ENCODE measurements around the gene SAMD7. TPM values are rescaled to one million over a fixed set of nuclear protein-coding genes. Genes with fewer than 3 reads are reported as not detected.

Gene SAMD7, protein sequence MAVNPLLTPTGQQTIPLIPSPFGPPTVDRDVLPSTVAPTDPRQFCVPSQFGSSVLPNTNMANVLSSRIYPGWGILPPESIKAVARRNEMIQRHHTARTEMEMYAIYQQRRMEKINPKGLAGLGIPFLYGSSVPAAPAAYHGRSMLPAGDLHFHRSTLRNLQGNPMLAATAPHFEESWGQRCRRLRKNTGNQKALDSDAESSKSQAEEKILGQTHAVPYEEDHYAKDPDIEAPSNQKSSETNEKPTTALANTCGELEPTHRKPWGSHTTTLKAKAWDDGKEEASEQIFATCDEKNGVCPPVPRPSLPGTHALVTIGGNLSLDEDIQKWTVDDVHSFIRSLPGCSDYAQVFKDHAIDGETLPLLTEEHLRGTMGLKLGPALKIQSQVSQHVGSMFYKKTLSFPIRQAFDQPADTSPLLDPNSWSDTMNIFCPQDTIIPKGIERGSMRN
- total RNA-seq = not detected

DNA sequence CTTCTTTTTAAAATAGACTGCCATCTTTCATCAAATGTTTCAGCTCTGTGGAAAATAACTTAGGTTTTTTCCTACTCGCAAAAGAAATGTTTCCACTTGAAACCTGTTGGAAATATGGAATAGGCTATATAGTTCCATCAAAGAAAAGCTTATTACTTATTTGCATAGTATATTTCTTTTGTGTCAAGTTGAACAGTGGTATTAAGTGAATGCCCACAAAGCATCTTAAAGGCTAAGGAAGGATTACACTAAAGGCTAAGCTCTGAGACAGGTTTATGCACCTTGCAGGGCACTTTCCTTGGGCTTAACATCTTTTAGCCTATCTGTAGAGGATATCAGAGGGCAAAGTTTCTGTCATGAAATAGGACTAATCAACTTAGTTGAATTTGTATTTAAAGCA, at the start of gene SAMD7:
Gene SAMD7 (plus strand): TSS at position 301 of the 400 bp plus-strand sequence. CDS start 7,927 bp downstream, outside the sequence.
- DNase-seq = no peak

DNA sequence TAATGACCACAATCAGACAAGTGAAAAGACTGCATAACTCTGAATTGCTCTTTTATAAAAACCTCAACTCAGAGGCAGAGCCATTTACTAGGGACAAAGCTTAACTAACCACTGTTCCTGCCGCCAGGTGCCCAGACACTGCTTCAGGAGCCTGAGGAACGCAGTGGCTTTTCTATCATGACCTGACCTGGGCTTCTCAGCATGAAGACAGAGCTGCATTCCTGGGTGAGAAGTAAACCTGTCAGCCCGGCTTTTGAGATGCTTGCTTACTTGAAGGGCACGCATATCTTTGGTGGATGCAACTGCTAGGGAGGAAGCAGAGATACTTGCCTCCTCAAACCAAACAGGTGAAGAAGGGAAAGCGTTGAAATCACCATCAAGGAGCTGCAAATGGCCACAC, 49.5 kb upstream of the SAMD7 start:
- DNase-seq = no peak

DNA sequence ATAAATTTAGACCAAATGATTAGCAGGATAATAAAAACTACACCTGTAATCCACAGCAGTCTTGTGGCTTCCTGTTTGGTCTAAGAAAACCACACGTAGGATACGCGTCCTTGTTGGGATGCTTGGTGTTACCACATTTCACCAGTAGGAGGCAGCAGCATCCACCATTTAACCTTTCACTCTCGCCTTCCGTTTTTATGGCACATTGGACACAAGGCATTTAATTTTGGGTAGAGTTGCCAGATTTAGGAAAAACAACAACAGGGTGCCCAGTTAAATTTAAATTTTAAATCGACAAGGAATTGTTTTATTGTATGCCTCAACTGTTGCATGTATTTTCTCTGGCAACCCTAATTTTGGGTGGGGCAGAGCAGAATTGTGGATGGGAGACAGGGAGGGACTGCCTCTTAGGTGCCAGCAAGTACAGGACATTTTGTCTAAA, 47.9 kb upstream of the SAMD7 start:
- peak; percentile 16 for DNase-seq

DNA sequence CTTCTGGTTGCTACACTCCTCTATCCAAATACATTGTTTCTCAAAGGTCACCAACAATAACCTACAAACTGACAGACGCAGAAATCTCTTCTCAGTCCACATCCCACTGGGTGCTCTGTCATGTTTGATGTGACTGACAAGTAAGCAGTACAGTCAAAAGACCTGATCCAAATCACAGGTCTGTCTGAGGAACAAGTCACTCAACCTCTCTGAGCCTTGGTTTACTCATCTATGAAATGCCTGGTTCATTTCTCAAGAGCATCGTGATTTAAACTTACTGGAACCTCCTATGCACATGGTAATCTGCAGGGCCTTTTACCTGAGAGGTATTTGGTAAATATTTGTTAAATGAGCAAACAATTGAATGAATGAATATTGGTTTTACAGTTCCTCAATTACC, 47.1 kb upstream of the SAMD7 start:
- no peak for DNase-seq

DNA sequence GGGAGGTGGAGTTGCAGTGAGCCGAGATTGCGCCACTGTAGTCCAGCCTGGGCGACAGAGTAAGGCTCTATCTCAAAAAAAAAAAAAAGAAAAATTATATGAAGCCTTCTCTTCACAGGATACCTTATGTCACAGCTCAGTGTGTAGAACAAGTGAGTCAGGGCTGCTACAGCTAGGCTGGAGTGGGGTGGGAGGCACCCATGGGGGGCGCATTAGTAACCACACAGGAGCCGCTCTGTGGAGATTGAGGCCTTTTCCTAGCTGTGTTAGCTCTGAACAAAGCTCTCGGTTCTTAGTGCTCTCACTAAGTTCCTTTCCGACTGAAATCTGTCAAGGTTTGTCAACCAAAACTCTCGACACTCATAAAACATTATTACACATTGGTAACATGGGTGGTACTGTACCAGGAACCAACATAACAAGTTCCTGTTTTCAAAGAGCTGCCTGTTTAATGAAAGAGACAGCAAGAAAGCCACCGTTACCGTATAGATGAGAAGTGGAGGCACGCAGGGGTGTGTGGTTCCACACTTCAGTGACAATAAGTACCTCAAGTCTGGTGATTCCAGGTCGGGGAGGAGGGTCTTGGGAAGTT, 46.1 kb upstream of the SAMD7 start:
- no peak for DNase-seq

DNA sequence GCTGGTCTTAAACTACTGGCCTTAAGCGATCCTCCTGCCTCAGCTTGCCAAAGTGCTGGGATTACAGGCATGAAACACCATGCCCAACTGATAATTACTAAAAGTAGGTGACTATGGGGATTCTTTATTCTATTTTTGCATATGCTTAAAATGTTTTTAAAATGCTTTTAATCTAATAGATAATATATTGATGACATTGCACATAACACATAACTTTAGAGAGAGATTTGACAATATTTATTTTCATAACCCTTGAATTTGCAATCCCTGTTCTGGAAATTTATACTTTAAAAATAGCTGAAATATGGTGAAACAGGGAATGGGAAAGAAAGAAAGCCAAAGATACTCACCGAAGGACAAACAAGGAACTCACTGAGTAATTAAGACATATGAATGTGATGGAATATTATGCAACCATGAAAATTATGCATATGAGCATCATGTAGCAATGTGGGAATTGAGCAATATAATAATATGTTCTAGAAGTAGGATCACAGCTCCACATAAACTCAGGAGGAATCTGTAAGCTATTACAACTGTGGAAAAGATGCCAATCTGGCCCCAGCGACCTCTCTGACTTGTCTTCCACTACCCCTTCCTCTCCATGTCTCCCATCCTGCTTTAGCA, 43.7 kb upstream of the SAMD7 start:
- DNase-seq = no peak

DNA sequence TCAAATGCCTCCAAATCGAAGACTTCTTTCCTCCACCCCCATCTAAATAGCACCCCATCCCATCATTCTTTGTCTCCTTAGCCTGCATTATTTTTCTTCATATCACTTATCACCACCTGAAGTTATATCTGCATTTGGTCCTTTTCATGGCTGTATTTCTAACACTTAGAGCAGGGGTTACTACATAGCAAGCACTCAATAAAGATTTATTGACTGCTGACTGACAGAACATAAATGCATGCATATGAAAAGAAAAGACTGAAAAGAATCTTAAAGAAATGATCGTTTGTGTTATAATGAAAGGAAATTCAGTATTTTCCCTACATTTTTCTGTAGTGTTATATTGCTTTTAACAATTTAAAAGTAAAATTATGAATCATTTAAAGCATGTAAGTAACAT, 43.0 kb upstream of the SAMD7 start:
- no peak for DNase-seq

DNA sequence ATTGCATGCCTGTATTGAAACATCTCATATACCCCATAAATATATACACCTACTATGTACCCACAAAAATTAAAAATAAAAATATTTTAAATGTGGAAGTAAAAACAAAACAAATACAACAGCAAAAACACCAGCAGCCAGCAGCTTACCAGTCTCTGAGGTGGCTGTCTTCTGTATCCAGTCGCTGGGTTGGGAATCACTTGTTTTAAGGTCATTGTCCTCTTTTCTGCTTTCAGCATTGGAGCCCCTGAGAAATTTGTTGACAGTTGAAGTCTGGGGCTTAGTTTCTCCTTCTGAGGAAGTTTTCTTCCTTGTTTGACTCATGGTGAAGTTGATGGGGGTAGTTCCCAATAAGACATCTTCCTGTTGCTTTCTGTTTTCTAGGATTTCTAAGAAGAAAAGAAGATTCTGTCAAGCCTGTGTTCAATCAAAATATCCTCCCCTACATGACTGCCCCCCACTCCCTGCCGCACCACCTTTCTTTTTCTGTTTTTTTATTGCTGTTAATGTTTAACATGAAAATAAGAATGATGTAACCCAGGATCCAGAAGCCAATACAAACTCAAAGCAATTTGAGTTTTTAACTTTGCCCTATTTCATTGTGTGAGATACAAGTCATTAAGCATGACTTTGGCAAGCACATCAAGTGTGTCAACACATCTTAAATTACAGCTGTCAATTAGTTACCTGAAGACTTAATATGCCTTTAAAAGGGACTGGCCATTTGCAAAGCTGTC, 41.7 kb upstream of the SAMD7 start, which contains the start of gene LRRC31:
Gene LRRC31 (minus strand): TSS at position 452 of the 737 bp plus-strand sequence. CDS start 128 bp downstream, at position 324.
- no peak for DNase-seq

DNA sequence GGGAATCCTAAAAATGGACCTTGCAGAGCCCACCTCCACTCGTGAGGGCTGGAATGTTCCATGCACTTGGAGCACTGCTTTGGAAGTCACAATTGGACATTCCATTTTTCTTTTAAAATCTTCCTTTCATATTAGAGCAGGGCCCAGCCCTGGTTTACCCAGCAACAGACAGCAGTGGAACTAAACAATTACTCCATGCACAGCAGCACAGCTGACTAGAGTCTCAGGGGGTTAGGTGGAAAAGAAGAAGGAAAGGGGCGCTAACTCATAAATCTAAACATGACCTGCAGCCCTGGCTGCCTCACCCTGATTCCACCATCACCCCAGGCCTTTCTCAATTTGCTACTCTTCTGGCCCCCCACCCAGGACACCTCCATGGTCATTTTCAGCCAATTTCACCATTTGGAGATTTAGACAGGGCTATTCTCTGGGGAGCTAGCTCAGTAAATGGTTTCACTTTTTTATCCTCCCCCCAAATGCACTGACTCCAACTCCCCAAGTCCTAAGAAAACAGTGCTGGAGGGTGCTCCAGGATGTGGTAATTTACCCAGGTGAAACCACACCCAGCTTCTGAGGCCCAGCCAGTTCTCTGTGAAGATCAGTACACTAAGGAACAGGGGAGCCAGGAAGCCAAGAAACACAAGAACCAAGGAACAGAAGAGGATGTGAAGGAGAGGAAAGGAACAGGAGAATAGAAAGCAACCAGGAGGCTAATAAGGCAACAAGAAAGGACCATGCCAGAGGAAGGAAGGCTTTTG, 40.1 kb upstream of the SAMD7 start:
- DNase-seq = no peak

DNA sequence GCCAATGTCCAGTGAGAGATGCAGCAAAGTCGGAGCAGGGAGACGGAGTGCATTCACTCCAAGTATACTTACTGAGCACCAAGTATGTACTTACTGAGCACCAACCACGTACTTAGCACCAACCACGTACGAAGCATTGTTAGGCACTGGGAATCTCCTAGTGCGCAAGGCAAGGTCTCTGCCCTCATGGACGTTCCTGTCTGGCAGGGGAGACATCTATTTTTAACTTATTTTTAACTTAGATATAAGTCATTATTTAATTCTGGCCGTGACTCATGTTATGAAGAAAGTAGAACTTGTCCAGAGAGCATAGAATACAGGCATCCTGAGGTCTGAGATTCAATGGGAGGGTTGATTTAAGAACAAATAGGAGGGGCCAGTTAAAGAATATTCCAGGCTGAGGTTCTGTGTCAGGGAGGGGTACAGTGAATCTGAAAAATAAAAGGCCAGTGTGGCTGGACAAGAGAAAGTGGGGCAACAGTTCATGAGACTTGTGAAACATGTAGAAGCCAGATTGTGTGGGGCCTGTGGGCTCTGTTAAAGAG, 32.3 kb upstream of the SAMD7 start:
- no peak for DNase-seq

DNA sequence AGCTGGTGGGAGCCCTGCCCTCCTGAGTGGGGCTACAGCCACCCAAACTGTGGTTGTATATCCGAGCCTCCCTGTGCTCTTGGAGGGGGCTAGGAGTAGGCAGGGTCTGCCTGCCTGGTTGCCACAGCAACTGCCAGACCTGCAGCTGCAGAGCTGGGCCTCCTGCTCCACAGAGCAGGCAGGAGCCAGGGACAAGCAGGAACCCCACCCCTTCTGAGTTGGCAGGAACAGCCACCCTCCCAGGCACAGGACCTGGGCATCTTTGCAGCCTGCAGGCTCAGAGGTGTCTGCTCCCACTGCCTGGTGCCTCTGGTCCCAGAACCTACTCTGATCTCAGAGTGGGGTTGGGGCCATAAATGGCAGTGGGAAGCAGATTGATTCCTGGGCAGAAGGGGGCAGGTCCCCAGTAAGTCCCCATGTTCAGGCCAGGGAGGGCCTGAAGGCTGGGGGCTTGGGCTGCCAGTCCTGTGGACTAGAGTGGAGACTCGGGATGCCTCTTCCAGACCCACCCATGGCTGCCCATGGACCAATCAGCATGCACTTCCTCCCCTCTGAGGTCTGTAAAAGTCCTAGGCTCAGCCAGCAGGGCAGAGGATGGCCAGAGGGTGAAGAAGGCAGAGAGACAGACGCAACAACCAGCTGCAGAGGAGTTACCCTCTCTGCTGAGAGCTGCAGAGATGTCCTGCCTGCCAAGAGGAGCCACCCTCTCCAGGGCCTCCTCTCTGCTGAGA, 31.4 kb upstream of the SAMD7 start:
- DNase-seq = no peak

DNA sequence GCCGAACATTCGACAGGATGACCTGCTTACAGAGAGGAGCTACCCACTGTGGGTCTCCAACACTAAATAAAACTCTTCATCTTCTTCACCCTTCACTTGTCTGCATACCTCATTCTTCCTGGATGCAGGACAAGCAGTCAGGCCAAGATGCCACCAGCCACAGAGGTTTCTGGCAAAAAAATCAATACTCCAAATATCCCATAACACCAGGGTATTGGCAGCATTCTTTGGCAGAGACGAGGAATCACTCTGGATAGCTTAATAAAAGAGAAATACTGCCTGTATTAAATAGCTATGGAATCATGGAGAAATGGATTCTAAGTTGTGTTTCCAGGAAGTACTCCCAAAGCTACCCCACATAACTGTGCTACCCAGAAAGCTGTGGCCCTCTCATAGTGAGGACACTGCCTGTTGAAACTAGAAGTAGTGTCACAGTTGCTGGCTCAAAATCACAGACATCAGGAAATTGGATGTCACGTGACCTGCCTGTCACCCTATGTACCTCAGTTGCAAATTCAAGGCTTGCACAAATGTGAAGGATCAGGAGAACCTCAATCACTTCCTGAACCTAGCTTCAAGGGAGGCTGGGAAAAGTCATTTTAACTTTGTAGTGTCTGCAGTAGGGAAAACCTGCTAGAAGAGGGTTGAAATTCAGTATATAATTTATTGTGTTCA, 30.7 kb upstream of the SAMD7 start:
- DNase-seq = no peak

DNA sequence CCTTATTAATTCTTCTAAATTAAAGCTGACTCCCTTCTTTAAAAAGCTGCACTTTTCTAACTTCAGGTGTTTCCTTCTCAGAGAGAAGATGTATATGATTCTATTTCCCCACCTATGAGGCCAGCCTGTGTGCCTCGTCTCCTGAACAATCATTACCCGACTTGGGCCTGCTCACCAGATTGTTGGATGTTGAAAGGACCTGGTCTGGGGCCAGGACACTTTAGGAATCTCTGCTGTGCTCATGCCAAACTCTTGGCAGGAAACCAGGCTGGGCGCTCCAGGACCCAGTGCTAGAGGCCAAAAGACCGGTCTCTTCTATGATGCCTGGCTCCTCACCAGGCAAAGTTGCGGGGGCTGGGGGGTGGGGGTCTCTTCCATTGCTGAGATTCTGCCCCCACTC, 24.7 kb upstream of the SAMD7 start:
- DNase-seq = no peak

DNA sequence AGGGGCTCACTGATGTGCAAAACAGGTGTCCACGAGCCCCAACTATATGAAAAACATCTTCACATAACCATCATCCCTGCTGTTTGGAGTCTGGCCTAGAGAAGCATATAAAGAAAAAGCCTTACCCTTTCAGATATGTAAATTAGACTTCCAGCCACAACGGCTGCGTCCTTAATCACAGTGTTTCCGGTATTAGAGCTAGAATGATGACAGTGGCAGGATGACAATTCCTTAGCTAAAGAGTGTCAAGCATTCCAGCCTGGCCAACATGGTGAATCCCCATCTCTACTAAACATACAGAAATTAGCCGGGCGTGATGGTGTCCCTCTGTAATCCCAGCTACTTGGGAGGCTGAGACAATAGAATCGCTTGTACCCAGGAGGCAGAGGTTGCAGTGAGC, 19.5 kb upstream of the SAMD7 start:
- no peak for DNase-seq

DNA sequence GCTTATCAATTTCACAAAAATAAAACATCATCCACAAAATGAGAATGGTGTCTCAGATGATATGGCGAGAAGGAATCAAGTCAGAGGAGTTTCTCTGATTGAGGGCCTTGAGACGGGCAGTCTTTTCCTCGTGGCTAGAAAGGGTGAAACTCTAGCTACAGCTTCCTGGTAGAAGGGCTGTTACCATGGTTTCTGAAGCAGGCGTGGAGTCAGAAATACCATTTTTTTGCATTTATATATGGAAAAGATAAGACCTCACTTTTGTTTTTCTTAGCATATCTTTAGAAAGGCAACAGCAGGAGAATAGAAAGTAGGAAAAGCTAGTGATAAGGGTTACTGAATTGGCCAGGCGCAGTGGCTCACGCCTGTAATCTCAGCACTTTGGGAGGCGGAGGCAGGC, 17.3 kb upstream of the SAMD7 start:
- no peak for DNase-seq

DNA sequence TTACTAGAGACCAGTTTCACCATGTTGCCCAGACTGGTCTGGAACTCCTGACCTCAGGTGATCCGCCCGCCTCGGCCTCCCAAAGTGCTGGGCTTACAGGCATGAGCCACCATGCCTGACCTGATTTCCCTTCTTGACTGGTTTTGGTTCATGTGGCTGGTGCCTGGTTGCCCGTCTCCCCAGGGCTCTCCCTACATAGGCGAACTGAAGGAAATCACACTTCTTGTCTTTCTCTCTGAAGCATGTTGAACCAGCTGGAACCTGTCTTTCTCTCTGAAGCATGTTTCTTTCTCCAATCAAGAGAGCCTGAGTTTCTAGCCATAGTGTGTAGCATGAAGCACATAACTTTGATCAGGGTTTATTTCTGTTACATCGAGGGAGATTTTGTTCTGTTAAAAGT, 16.3 kb upstream of the SAMD7 start:
- DNase-seq = no peak

DNA sequence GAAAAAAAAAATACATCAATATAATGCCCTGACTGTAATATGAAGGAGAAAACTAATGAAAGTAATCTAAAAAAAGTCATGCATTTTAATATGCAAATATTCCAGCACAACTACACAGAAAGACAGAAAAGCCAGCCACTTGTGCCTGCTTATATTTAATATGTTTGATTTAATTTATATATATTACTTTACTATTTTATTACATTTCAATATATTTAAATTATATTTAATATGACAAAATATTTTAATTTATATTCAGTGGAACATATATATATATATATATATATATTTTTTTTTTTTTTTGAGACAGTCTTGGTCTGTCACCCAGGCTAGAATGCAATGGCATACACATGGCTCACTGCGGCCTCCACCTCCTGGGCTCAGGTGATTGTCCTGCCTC, 14.1 kb upstream of the SAMD7 start:
- DNase-seq = no peak

DNA sequence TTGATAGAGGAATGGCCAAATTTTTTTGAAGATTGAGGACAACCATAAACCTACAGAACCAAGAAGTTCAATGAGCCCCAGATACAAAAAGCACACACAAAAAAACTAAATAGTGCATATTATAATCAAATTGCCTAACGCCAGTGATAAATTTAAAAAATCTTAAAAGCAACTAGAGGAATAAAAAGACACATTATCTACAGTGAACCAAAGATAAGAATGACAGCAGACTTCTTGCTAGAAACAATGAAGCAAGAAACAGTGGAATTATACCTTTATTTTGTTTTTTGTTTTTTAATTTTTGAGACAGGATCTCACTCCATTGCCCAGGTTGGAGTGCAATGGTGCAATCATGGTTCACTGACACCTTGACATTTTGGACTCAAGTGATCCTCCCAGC, 9.9 kb upstream of the SAMD7 start:
- no peak for DNase-seq

DNA sequence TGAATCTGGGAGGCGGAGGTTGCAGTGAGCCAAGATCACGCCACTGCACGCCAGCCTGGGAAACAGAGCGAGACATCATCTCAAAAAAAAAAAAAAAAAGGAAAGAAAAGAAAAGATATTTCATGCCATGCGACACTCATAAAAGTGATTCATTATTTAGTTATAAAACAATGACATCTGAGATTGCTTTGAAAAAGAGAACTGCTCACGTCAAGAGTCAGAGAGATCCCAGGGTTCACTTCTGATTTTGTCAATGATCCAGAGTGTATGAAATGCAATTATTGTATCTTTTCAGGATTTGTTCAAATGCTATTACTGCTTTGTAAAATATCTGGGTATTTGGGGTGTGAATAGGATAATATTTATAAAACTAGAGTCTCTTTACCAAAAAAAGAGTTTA, 6.0 kb upstream of the SAMD7 start:
- DNase-seq = no peak

DNA sequence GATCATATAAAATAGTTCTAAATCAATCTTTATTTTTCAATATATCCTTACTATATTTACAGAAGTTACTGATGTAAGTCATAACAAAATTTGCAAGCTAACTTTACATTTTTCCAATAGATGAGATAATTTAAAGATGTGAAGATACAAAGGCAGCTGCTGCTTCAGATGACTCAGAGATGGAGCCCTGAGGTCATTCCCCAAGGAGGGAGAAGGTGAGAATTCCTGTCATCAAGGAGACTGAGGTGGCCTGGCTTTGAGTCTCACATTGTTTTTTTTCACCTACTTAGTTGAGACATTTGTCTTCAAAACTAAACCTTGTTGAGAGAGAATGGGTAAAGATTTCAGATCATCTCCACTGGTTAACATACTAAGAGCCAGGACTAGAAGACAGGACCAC, 3.9 kb upstream of the SAMD7 start:
- DNase-seq = no peak
